Activated B cell treated with CpG ODN at 0.5 μM for 24 hours (primary cell): ENCODE results near the gene STAMBPL1. TPM values are rescaled to one million over a fixed set of nuclear protein-coding genes. Genes with fewer than 3 reads are reported as not detected.

Experiments used
- ATAC-seq: fragments of 200-7000 bp; cut with Tn5 transposase; one replicate; pipeline ENCODE4 v1.10.0; 2021; ENCODE audit warnings: low read depth, mild to moderate bottlenecking, moderate library complexity
- CTCF ChIA-PET: fragments of 350-600 bp; sonication (Branson Sonifier 250); formaldehyde crosslinking; loops from one replicate; lab custom pipeline; 2021; ENCODE audit warnings: antibody characterized with exemption; lab: Charles Lee
- POLR2A ChIA-PET: fragments of 350-600 bp; sonication (Branson Sonifier 250); formaldehyde crosslinking; loops from one replicate; lab custom pipeline; 2021; ENCODE audit warnings: antibody characterized with exemption; lab: Charles Lee
- DNase-seq: peaks from one replicate; pipeline ENCODE4 v3.0.0; 2022
- H3K27ac Mint-ChIP-seq: one replicate; pipeline ENCODE4 v1.8.0; 2020; ENCODE audit warnings: mixed read lengths
- H3K27me3 Mint-ChIP-seq: one replicate; pipeline ENCODE4 v1.8.0; 2021; ENCODE audit warnings: mixed read lengths
- H3K36me3 Mint-ChIP-seq: one replicate; pipeline ENCODE4 v1.8.0; 2021; ENCODE audit warnings: low read depth, mixed read lengths
- H3K4me1 Mint-ChIP-seq: one replicate; pipeline ENCODE4 v1.8.0; 2021; ENCODE audit warnings: mixed read lengths
- H3K4me3 Mint-ChIP-seq: one replicate; pipeline ENCODE4 v1.8.0; 2020; ENCODE audit warnings: mild to moderate bottlenecking, mixed read lengths
- H3K9me3 Mint-ChIP-seq: one replicate; pipeline ENCODE4 v1.8.0; 2020; ENCODE audit warnings: mixed read lengths
- intact Hi-C: fragments of 100-400 bp; cut with micrococcal nuclease; formaldehyde crosslinking; loops from one replicate; pipeline ENCODE4 v1.15.1; 2024
- total RNA-seq: library from RNA; stranded (reverse); gene quantifications from 2 replicates; pipeline ENCODE4 v1.2.3, GENCODE V29; 2022
- TF ChIP-seq, protein P1 (sequence below): fragments of 200-600 bp; IDR thresholded peaks from one replicate; pipeline ENCODE4 v1.8.0; 2022; ENCODE audit warnings: antibody characterized with exemption, mild to moderate bottlenecking

Gene STAMBPL1
- total RNA-seq, 1 donor from 2014 or later = 44.5 TPM

GRCh38 chr10:88938039-88938438 is 58.0 kb downstream of the STAMBPL1 start:
- intact Hi-C loops = loop anchor here (10.0 kb wide), 1 partner anchor 627 kb away; no protein-coding TSS in a partner anchor
- no peak overlapping the region for H3K27ac Mint-ChIP-seq
- TF ChIP-seq, protein P1, sequence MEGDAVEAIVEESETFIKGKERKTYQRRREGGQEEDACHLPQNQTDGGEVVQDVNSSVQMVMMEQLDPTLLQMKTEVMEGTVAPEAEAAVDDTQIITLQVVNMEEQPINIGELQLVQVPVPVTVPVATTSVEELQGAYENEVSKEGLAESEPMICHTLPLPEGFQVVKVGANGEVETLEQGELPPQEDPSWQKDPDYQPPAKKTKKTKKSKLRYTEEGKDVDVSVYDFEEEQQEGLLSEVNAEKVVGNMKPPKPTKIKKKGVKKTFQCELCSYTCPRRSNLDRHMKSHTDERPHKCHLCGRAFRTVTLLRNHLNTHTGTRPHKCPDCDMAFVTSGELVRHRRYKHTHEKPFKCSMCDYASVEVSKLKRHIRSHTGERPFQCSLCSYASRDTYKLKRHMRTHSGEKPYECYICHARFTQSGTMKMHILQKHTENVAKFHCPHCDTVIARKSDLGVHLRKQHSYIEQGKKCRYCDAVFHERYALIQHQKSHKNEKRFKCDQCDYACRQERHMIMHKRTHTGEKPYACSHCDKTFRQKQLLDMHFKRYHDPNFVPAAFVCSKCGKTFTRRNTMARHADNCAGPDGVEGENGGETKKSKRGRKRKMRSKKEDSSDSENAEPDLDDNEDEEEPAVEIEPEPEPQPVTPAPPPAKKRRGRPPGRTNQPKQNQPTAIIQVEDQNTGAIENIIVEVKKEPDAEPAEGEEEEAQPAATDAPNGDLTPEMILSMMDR = no peak

DNA sequence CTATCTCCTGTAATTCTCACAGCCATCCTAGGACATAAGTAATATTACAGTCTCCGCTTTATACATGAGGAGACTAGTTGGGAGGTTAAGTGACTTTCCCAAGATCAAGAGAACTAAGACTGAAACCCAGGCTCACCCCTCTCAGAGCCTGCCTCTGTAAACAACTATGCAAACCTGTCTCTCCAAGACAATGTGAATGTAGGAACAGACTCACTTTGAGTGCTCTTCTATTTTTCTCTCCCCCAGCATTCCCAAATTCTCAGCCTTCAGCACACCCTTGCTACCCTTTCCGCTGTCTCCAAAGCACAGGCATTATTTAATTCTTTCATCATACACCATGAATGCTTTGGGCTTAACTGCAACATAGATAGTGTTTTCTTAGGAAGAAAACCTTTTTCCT is 58.9 kb downstream of the STAMBPL1 start:
- H3K27me3 Mint-ChIP-seq = no peaks in the 10 kb centered on the region
- no peak for ATAC-seq
- TF ChIP-seq, protein P1 = no peak
- peaks cover 21% of the 10 kb centered on the region for H3K4me1 Mint-ChIP-seq
- H3K4me3 Mint-ChIP-seq = no peak overlapping the region
- ChIA-PET POLR2A (no interaction called here), CTCF (no interaction called here)
- H3K9me3 Mint-ChIP-seq = no peaks in the 10 kb centered on the region
- DNase-seq = no peak
- peaks cover 24% of the 10 kb centered on the region for H3K36me3 Mint-ChIP-seq
- intact Hi-C loops = loop anchor here (10.0 kb wide), 1 partner anchor 626 kb away; no protein-coding TSS in a partner anchor
- H3K27ac Mint-ChIP-seq = no peak overlapping the region

More at GRCh38 chr10:88938039-88938438, 58.0 kb downstream of the STAMBPL1 start:
- Mint-ChIP-seq H3K36me3 (peaks cover 22% of the 10 kb centered on the region), H3K27me3 (no peaks in the 10 kb centered on the region), H3K4me1 (peaks cover 20% of the 10 kb centered on the region), H3K4me3 (no peak overlapping the region), H3K9me3 (no peaks in the 10 kb centered on the region)
- no peak for DNase-seq
- POLR2A ChIA-PET = no interaction called here
- CTCF ChIA-PET = interaction anchor here (1.1 to 12.3 kb wide), 4 partner anchors 91 to 280 kb away, joined by 3 to 449 read pairs (median 54); no protein-coding TSS in a partner anchor
- no peak for ATAC-seq

DNA sequence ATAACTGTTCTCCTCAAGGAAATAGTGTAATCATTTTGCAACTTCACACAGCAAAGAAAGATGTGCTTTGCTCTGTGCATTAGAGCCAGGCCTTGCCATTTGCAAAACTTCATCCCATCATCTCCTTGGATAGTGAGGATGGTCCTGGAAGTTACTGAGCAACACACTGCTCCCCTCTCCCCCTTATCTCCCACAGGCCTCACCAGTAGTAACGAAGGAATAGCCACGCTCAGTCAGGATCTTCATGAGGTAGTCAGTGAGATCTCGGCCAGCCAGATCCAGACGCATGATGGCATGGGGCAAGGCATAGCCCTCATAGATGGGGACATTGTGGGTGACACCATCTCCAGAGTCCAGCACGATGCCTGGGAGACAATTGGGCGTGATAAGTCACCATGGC is 61.0 kb downstream of the STAMBPL1 start:
- H3K4me1 Mint-ChIP-seq = peaks cover 25% of the 10 kb centered on the region

DNA sequence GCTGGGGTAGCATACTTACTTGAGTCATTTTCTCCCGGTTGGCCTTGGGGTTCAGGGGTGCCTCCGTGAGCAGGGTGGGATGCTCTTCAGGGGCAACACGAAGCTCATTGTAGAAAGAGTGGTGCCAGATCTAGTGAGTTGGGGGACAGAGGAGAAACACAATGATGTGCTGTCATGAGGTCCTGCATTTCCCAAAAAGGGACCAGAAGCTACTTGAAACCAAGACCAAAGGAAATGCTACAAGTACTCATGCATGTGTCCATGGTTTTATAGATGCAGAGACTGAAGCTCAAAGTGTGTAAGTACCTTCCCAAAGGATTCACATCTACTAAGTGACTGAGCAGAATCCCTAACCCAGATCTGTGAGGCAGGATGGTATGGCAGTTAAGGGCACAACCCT is 63.7 kb downstream of the STAMBPL1 start:
- Mint-ChIP-seq H3K27ac (no peak overlapping the region), H3K9me3 (no peaks in the 10 kb centered on the region), H3K36me3 (peaks cover 18% of the 10 kb centered on the region), H3K27me3 (no peaks in the 10 kb centered on the region), H3K4me3 (no peak overlapping the region), H3K4me1 (peaks cover 17% of the 10 kb centered on the region)
- ATAC-seq (no peak), DNase-seq (no peak)
- intact Hi-C loops = no loop called here
- POLR2A ChIA-PET = interaction anchor here (0.5 to 1.3 kb wide), 3 partner anchors 46 to 277 kb away, joined by 3 to 4 read pairs (median 4); partner anchors contain the start of gene FAS
- TF ChIP-seq, protein P1 = no peak
- CTCF ChIA-PET = interaction anchor here (1.5 to 6.2 kb wide), 2 partner anchors 11 to 107 kb away, joined by 4 to 47 read pairs; no protein-coding TSS in a partner anchor

More for the DNA sequence above, 61.0 kb downstream of the STAMBPL1 start:
- ATAC-seq = no peak
- TF ChIP-seq, protein P1 = no peak
- peaks cover 24% of the 10 kb centered on the region for H3K36me3 Mint-ChIP-seq
- no peak overlapping the region for H3K4me3 Mint-ChIP-seq
- H3K9me3 Mint-ChIP-seq = no peaks in the 10 kb centered on the region
- no peak overlapping the region for H3K27ac Mint-ChIP-seq
- CTCF ChIA-PET = interaction anchor here (1.0 kb wide), 1 partner anchor 276 kb away, joined by 3 read pairs; no protein-coding TSS in a partner anchor
- no peak for DNase-seq
- intact Hi-C loops = no loop called here
- H3K27me3 Mint-ChIP-seq = no peaks in the 10 kb centered on the region
- POLR2A ChIA-PET = no interaction called here

DNA sequence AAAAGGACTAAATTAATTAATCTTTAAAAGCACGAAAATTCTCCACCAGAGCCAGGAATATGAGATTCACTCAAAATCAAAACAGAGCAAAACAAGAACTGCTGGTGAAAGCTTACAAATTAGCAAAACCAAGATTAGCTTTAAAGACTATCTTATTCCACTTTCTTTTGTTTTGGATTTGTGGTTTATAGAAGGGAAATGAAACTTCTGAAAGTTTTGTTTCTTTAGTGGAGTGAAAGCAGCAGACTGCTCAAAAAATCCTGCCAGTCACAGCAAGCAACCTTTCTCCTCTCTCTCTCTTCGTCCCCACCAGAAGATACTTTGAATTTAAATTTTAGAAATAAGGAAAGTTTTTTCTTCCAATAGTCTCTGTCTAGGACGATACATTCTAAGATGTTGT is 64.8 kb downstream of the STAMBPL1 start:
- Mint-ChIP-seq H3K9me3 (no peaks in the 10 kb centered on the region), H3K4me1 (peaks cover 17% of the 10 kb centered on the region), H3K36me3 (peaks cover 10% of the 10 kb centered on the region), H3K27me3 (no peaks in the 10 kb centered on the region), H3K4me3 (no peak overlapping the region), H3K27ac (no peak overlapping the region)
- DNase-seq (no peak), ATAC-seq (peak; percentile 34)
- CTCF ChIA-PET = interaction anchor here (1.3 to 6.2 kb wide), 5 partner anchors 8 to 269 kb away, joined by 3 to 47 read pairs (median 3); no protein-coding TSS in a partner anchor
- intact Hi-C loops = loop anchor here (1.0 kb wide), 1 partner anchor 10 kb away; no protein-coding TSS in a partner anchor
- TF ChIP-seq, protein P1 = no peak
- POLR2A ChIA-PET = no interaction called here
